Right hindlimb (tissue), 1 donor: ENCODE results near the gene HOPX.
"Not testable (repeated sequence)": the region's sequence is repeated elsewhere in the genome, so short reads cannot be mapped to it uniquely, and the experiment has no call there.

Source experiments
- DNase-seq: peaks from one replicate; pipeline ENCODE4 v3.0.0-alpha.2; 2018

The HOPX gene

GRCh38 chr4:56653461-56654237 lies 27.4 kb downstream of the HOPX start:
- DNase-seq = no peak

- no peak for DNase-seq
Observed at GRCh38 chr4:56652196-56652595, 28.9 kb downstream of the HOPX start.

GRCh38 chr4:56651056-56651350 lies 30.1 kb downstream of the HOPX start:
- no peak for DNase-seq

GRCh38 chr4:56650262-56651055 lies 30.6 kb downstream of the HOPX start:
- DNase-seq = no peak

GRCh38 chr4:56649445-56650261 lies 31.4 kb downstream of the HOPX start:
- no peak for DNase-seq

GRCh38 chr4:56648824-56649151 lies 32.3 kb downstream of the HOPX start:
- DNase-seq = no peak

GRCh38 chr4:56648021-56648823 lies 32.9 kb downstream of the HOPX start:
- DNase-seq = no peak

GRCh38 chr4:56646341-56646740 lies 34.8 kb downstream of the HOPX start:
- DNase-seq = no peak

GRCh38 chr4:56643596-56643995 lies 37.5 kb downstream of the HOPX start:
- DNase-seq = no peak

- no peak for DNase-seq
Observed at GRCh38 chr4:56641494-56642051, 39.5 kb downstream of the HOPX start.

GRCh38 chr4:56640621-56641493 lies 40.2 kb downstream of the HOPX start:
- DNase-seq = no peak

GRCh38 chr4:56637791-56638190 lies 43.3 kb downstream of the HOPX start:
- no peak for DNase-seq

- no peak for DNase-seq
Observed at GRCh38 chr4:56637154-56637553, 43.9 kb downstream of the HOPX start.

- not testable (repeated sequence) for DNase-seq
Observed at GRCh38 chr4:56634954-56635353, 46.1 kb downstream of the HOPX start.

GRCh38 chr4:56633486-56633885 lies 47.6 kb downstream of the HOPX start:
- no peak for DNase-seq

- DNase-seq = no peak
Observed at GRCh38 chr4:56630876-56631666, 50.0 kb downstream of the HOPX start.

GRCh38 chr4:56628592-56628991 lies 52.5 kb downstream of the HOPX start:
- no peak for DNase-seq

- DNase-seq = no peak
Observed at GRCh38 chr4:56627985-56628384, 53.1 kb downstream of the HOPX start.

- DNase-seq = no peak
Observed at GRCh38 chr4:56627375-56627774, 53.7 kb downstream of the HOPX start.

- no peak for DNase-seq
Observed at GRCh38 chr4:56626963-56627362, 54.1 kb downstream of the HOPX start.

GRCh38 chr4:56626420-56626819 lies 54.7 kb downstream of the HOPX start:
- DNase-seq = no peak
